ENCODE measurements around the gene ENC1.

DNA sequence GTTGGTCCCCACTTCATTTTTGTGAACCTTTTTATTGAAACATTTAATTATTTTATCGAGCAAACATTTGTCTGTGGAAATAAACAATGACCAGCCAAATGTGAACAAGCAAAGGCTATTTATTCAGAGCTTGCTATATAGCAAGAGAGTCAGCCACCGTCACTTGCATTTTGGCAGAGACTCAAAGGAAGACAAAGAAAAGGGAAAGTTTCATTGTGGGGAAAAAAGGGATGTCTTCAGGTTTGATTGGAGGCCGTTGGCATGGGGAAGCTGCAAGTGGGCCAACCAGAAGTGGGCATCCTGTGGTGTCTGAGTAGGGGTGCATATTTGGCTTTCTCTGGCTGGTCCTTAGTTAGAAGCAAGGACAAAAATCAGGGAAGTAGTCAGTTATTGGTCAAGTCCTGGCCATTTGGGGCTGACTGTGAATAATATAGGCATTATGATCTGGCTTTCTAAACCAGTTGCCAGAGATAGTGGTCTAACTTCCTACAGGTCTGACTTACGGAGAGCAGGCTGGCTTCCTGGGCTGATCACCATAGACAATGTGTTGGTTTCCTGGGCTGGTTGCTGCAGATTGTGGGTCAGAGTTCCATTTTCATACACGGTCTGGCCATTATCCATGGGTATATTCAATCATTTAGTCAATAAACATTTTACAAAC lies 16.6 kb downstream of the ENC1 start:
- TF ChIP-seq, protein P1, sequence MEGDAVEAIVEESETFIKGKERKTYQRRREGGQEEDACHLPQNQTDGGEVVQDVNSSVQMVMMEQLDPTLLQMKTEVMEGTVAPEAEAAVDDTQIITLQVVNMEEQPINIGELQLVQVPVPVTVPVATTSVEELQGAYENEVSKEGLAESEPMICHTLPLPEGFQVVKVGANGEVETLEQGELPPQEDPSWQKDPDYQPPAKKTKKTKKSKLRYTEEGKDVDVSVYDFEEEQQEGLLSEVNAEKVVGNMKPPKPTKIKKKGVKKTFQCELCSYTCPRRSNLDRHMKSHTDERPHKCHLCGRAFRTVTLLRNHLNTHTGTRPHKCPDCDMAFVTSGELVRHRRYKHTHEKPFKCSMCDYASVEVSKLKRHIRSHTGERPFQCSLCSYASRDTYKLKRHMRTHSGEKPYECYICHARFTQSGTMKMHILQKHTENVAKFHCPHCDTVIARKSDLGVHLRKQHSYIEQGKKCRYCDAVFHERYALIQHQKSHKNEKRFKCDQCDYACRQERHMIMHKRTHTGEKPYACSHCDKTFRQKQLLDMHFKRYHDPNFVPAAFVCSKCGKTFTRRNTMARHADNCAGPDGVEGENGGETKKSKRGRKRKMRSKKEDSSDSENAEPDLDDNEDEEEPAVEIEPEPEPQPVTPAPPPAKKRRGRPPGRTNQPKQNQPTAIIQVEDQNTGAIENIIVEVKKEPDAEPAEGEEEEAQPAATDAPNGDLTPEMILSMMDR (IDR thresholded peaks at IDR 0.05; ENCODE audit: insufficient read depth, low read length), result no peak
- TF ChIP-seq POLR2AphosphoS5 (IDR thresholded peaks at IDR 0.05; ENCODE audit: low read depth) (no peak), GABPA (IDR thresholded peaks at IDR 0.05; ENCODE audit: low read depth) (no peak)
- TF ChIP-seq, protein P2, sequence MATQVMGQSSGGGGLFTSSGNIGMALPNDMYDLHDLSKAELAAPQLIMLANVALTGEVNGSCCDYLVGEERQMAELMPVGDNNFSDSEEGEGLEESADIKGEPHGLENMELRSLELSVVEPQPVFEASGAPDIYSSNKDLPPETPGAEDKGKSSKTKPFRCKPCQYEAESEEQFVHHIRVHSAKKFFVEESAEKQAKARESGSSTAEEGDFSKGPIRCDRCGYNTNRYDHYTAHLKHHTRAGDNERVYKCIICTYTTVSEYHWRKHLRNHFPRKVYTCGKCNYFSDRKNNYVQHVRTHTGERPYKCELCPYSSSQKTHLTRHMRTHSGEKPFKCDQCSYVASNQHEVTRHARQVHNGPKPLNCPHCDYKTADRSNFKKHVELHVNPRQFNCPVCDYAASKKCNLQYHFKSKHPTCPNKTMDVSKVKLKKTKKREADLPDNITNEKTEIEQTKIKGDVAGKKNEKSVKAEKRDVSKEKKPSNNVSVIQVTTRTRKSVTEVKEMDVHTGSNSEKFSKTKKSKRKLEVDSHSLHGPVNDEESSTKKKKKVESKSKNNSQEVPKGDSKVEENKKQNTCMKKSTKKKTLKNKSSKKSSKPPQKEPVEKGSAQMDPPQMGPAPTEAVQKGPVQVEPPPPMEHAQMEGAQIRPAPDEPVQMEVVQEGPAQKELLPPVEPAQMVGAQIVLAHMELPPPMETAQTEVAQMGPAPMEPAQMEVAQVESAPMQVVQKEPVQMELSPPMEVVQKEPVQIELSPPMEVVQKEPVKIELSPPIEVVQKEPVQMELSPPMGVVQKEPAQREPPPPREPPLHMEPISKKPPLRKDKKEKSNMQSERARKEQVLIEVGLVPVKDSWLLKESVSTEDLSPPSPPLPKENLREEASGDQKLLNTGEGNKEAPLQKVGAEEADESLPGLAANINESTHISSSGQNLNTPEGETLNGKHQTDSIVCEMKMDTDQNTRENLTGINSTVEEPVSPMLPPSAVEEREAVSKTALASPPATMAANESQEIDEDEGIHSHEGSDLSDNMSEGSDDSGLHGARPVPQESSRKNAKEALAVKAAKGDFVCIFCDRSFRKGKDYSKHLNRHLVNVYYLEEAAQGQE (IDR thresholded peaks at IDR 0.05; ENCODE audit: insufficient replicate concordance, low read depth), result no peak
